NCI-H2081 (cell line): ENCODE measurements around the gene SNRPA.
"Not testable (repeated sequence)": the region's sequence is repeated elsewhere in the genome, so short reads cannot be mapped to it uniquely, and the experiment has no call there.

Experiments
- DNase-seq, 2 experiments: peaks; one replicate each; lab custom pipeline; 2025; lab: John Stamatoyannopoulos, UW

The SNRPA gene

DNA sequence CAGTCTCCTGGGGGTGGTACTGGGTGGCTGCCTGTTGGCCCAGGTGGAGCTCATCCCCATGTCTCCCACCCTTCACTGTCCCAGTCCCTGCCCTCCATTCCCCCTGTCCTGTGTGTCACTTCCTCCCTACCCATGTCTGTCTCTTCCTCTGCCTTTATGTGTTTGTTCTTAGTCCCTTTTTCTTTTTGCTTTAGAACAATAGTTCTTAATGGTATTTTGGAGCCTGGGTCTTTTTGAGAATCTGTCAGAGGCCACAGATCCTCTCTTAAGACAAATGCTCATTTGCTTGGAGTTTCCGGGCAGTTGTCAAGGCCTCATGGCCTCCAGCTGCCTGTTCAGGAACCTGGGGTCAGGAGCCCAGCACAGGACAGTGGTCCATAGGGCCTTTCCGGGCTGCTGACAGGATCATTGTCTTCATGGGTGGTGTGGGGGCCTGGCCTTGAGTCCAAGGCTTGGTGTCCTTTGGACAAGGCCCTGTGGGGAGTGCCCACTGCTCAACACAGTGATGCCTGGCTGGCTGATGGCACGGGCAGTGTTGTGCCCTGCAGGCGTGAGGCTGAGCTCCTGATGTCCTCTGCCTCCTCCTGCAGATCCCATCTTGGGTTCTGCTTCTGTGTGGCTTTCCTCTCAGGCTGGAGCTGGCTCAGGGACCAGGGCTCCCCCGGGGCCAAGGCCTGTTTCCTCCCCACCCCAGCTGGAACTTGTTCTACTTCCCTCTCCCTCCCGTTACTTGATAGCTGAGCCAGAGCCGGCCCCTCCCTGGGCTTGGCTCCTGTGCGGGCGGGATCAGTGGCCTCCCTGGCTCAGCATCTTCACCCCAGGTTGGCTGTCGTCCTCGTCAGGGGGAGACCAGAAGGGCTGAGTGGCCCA lies 51.5 kb downstream of the SNRPA start:
- DNase-seq: no peak

DNA sequence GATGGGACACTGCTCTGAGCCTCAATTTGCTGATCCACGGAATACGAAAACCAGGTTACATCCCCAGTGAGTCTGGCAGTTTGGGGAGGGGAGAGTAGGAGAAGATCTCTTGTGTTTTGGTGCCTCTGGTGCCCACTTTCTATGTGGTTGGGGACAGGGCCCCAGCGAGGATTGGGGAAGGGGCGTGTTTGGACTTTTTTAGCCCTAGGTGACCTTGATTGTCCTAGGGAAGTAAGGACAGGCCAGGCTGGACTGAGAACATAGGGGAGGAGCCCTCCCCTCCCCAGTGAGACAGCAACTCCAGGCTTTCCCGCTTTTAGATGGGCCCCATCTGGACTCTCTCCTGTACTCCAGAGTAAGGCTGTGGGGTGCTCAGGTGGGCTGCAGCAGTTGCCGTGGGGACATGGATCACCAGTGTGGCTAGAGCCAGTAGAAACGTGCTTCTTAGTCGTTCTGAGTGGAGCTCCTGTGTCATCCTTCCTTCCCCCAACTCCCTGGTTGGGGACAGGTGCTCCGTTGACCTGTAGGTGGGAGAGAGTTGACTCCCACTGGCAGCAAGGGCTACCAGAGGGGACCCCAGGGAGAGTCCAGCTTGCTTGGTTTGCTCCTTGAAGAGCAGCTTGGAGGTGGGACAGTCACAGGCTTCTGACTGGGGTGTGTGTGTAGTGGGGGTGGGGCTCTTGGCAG lies 52.3 kb downstream of the SNRPA start:
- no peak for DNase-seq

DNA sequence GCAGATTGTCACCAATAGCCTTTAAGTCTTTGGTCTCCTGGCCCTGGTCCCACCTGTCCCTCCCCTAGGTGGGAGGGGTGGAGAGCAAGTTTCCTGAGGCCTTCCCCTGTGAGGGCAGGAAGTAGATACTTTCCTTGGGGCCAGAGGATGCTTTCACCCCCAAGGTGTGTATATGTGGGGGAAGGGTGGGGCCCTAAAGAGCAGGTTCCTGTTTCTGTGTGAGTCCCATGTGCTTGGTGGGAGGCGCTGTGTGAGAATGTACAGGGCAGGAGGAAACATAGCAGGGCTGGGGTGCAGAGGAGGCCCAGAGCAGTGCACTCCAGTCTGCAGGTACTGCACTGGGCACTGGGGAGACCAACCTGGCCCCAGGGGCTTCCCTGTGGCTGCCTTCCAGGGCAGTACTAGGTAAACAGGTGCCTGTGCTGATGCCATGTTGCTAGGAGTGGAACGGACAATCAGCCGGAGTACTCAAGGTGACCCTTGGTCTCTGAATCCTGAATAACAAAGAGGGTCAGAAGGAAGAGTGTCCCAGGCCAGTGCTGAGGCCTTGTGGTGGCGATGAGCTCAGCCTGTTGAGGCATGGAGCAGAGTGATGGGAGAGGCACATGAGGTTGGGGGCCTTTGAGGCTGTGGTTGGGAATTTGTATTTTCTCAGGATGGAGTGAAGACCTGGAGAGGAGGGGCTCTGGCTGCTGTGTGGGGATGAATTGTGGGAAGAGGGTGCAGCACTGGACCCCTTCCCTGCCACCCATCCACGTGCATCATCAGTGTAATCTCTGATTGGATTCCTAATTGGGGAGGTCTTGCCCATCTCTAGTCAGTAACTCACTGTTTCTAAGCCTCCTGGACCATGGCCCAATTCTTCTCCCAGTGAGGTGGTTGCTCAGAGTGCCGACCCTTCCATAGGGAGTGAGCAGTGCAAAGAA lies 53.1 kb downstream of the SNRPA start:
- DNase-seq: no peak

DNA sequence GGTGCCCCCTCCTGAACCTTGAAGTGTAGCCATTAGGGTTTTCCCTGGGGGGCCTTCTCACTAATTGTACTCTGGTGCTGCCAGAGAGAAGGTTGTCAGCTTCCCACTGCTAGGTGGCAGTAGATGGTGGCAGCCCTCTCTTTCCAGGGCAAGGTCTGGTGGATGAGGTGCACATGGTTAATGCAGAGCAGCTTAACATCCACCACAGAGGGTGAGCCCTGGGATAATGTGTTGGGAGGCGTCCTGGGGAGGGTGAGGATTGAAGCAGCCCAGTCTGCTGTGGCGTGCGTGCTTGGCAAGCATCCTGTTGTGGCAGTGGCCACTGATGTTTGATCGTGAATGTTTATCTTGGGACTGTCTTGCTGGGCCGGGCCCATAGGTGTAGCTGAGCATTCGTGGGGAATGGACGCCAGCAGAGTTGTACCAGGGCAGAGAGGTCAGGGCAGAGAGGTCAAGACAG lies 53.8 kb downstream of the SNRPA start:
- no peak for DNase-seq

DNA sequence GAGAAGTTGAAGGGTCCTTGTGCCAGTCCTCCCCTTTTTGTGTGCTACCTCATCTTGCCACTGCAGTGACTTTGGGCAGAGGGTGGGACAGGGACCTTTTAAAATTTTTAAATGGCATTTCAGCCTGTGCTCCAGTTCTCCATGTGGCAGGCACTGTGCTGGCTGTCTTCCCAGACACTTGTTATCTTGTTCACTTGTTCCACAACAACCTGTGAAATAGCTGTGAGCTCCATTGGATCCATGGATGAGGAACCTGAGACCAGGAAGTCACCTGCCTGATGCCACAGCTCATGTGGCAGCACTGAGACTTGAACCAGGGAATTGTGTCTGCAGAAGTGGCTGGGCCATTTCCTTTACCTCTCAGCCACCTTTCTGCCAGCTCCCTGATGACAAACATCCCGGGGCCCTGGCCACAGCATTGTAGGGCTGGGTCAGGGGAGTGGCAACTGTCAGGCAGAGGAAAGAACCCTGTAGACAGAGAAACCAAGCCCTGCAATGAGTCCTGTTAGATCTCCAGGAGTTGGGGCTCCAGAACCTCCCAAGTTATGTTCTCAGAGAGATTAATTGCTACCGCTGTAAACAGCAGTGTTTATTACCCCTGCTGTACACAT lies 54.4 kb downstream of the SNRPA start:
- DNase-seq: no peak

DNA sequence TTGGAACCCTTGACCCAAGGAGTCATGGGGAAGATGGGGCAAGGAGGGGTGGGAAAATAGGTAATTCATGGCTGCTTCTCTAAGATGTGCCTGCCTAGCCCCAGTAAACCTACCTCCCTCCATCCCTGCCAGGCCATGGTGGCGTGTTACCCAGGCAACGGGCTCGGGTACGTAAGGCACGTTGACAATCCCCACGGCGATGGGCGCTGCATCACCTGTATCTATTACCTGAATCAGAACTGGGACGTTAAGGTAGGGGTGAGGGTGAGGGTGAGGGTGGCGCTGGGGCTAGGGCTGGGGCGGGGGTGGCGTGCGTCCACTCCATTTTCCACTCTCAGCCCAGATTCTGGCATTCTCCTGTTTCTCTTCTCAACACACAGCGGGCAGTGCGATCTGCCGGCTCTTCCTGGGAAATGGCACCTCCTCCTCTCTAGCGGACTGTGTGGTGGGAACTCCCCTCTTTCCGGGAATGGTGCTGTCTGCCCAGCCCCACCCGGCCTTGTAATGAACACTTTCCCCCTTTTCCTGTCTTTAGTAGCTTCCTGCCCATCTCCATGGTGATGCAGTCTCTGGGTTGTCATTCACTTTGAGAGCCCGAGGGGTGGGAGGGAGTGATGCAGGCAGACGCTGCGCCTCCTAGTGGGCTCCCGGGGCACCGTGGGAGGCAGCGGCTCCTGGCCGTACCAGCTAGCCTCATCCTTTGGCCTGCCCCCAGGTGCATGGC lies 55.6 kb downstream of the SNRPA start:
- peak; percentile 27 to 31 for DNase-seq

DNA sequence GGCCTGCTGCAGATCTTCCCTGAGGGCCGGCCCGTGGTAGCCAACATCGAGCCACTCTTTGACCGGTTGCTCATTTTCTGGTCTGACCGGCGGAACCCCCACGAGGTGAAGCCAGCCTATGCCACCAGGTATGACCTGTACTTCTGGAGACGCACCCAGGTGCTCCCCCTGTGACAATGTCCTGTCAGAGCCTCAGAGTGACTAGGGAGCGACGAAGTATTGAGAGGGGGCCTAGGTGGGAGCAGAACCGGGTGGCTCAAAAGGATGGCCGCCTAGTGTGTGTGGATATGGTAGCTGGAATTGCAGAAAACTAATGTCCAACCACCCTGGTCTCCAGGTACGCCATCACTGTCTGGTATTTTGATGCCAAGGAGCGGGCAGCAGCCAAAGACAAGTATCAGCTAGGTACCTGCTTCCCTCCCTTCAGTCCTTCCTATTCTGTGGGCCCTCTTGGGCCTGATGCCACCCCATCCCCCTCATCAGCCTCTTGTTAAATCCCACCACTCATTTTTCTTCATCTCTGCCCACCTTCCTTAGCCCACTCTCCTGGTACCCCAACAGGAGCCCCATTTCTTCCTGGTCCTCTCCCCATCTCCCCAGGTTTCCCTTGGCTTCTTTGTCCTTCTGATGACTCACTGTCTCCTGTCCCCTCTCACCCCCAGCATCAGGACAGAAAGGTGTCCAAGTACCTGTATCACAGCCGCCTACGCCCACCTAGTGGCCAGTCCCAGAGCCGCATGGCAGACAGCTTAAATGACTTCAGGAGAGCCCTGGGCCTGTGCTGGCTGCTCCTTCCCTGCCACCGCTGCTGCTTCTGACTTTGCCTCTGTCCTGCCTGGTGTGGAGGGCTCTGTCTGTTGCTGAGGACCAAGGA lies 56.4 kb downstream of the SNRPA start:
- no peak for DNase-seq

DNA sequence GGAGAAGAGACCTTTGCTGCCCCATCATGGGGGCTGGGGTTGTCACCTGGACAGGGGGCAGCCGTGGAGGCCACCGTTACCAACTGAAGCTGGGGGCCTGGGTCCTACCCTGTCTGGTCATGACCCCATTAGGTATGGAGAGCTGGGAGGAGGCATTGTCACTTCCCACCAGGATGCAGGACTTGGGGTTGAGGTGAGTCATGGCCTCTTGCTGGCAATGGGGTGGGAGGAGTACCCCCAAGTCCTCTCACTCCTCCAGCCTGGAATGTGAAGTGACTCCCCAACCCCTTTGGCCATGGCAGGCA lies 57.0 kb downstream of the SNRPA start:
- DNase-seq: no peak

DNA sequence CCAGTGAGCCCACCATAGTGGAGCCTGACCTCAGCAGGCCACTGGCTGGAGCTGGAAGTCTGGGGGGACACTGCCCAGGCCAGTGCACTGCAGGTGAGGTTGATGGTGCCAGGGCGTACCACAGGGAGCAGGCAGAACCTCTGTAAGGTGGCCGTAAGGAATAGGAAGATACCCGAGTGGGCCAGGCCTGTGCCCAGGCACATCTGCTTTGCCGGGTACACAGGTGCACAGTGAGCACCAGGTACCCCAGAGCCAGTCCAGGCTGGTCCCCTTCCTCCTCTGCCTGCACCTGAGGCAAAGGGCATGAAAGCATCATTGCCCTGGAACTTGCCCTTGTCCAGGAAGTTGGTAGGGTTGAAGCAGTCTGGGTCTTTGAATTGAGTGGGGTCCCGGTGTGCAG lies 57.5 kb downstream of the SNRPA start:
- DNase-seq: no peak

DNA sequence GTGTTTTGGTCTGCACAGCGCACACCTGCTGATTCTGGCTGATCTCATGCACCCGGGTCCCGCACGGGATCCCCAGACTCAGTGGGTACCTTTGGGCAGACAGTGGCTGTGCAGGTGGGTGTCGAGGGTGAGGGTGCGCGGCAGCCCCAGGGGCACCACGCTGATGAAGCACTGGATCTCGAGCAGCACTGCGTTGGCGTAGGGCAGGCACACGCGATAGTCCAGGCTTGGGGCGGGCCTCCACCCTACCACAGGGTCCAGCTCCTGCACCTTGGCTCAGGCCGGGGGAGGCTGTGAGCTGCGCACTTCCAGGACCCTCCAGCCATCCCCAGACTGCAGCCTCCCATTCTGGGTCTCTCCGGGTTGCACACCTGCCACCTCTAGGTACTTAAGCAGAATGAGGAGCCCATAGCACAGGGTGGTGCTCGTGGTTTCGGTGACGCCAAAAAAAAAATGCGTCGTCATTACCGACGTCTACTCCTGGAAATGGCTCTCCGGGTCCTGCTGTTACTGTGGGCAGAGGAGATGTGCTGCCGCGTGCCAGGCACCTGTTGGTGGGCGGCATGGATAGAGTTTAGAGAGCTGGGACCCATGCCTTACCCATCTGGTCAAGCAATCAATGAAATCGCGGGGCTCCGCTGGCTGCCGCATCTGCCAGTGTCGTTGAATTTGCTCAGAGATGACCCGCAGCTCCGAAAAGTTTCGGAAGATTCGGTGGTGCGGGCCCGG lies 58.5 kb downstream of the SNRPA start:
- no peak for DNase-seq

DNA sequence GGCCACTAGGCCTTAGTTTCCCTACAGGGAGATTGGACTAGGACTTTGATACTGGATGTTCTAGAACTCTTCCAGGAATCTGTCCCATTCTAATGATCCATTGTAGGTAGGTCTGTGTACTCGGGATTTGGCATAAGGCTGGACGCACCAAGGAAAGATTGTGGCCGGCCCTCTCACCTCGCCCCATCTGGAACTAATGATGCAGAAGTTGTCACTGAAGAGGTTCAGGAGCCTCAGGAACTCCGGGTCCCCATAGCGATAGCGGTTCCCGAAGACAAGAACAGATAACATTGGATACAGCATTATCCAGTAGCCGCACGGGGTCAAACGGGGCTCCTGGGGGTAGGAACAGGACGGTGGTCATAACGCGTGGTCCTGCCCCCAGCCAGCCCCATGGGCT lies 59.2 kb downstream of the SNRPA start:
- no peak for DNase-seq

DNA sequence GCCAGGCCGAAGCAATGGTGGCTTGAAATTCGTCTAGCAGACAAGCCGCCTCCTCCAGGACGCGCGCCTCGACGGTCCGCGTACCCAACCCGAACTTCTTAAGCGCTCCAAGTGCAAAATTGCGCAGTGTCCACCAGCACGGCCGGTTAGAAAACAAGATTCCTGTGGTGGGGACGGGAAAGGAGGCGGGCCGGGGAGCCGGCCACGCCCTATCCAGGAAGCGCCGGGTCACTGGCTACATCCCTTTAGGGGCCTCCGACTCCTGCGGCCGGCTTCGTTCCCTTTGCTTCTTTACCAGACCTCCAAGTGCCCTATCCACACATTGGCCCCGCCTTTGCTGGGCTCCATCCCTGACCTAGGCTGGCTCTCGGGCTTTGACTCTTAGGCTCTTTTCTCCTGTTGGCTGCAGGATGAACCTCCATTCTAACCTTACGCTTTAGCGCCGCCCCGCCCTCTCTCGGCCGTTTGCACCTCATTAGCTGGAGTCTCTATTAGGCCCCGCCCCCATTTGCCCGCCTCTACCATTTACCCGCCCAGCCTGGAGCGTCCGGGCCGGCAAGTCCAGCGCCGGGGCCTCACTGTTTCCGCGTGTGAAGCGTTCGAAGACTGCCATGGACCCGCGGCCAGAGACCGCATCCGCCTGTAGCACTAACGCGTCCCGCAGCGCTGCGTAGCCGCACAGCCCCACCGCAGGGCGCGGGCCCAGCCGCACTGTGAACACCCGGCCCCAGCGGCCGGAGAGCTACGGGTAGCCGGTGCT lies 59.8 kb downstream of the SNRPA start:
- peak; percentile 37 to 49 for DNase-seq

DNA sequence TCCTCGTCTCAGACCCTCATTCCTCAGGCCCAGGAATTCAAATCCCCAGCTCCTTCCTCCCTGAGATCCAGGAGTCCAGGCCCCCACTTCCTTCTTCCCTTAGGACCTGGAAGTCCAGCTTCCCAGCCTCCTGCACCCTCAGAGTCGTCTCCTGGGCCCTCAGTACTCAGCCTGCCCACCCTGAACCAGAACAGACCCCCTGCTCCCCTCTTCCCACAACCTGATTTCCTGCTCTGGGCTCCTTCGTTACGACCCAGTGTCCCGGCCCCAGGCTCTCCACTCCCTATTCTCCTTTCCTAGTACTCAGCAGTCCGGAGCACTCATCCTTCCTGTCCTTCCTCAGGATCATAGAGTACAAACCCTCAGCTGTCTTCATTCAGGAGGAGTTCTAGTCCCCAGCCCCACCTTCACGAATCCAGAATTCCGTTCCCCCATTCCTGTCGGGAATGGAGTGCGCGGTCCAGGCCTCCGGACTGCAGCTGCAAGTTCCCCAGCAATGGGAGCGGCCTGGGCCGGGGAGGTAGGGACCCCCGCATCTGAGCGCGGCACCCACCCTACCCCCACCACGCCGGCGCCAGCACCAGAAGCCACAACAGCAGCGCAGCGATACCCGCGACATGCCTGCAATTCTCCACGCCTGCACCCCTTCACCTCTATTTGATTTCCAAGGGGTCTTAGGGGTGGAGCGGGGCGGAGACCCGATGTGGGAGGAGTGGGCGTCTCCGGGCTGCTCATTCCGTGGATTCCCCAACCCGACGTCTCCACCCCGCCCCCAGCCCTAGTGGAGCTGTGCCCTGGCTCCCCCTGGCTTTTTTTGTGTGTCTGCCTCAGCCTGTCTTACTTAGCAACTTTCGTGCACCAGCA lies 60.7 kb downstream of the SNRPA start:
- no peak for DNase-seq

DNA sequence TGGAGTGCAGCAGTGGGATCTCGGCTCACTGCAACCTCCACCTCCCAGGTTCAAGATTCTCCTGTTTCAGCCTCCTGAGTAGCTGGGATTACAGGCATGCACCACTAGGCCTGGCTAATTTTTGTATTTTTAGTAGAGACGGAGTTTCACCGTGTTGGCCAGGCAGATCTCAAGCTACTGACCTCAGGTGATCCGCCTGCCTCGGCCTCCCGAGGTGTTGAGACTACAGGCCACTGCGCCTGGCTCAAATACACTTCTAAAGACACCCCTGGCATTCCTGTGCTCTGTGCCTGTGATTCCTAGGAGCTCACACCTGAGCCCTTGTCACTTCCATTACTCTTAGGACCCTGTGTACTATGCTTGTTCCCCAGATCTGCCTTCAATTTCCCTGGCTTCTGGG lies 61.6 kb downstream of the SNRPA start:
- not testable (repeated sequence) for DNase-seq

DNA sequence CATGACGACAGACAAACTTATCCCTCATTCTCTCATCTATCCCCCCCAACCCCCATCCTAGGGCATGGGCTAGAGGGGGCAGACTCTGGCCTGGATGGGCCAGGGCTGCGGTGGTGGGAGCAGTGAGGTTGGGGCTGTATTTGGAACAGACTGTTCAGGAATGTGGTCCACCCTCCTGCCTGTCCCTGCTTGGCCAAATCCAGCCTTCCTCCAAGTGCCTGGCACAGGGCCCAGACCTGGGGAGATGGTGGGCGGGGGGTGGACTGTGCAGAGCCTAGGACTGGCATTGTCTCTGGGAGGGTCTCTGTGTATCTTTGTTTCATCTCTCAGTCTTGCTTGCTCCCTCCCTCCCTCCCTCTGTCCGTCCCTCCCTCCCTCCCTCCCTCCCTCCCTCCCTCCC lies 62.2 kb downstream of the SNRPA start:
- no peak for DNase-seq
